Measurements from ENCODE around the gene KCNG2. TPM values are rescaled to one million over a fixed set of nuclear protein-coding genes. Genes with fewer than 3 reads are reported as not detected.
"Not testable (repeated sequence)": the region's sequence is repeated elsewhere in the genome, so short reads cannot be mapped to it uniquely, and the experiment has no call there.

KCNG2 gene
- total RNA-seq, 1 donor from 2014 or later = not detected

GRCh38 chr18:79868811-79869541, 71.2 kb downstream of the KCNG2 start:
- intact Hi-C loops (cut with micrococcal nuclease) = no loop called here

DNA sequence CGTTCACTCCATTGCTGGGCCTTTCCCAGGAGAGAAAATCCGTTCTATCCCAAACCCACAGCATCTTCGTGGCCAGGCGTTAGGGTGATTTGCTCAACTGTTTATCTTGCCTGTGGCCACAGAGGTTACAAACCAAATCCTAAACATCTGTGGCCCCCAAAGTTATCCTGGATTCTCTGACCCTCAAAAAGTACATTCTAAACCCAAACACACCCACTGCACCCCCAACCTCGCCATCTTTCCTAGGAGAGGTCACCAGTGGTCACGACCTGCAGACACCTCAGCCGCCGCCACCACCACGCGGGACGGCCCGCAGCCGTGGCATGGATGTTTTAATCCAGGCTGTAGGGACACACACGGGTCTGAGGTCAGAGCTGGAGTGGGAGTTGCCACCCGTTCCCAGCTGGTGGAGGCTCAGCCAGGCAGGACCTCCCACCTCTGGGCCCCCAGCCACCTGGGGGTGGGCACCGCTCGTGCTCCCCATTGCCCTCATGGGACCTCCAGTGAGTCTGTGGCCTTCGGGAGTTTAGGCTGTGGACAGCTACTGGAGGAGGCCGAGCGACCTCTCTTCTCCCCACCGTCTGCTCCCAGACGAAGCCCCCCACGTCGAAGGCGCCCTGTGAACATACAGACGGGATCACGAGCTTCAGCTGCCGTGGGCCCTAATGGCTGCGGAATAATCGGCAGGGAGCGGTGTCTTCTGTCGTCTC, 72.0 kb downstream of the KCNG2 start:
- intact Hi-C loops (cut with micrococcal nuclease) = no loop called here

GRCh38 chr18:79870301-79871025, 72.7 kb downstream of the KCNG2 start:
- intact Hi-C loops (cut with micrococcal nuclease) = no loop called here

DNA sequence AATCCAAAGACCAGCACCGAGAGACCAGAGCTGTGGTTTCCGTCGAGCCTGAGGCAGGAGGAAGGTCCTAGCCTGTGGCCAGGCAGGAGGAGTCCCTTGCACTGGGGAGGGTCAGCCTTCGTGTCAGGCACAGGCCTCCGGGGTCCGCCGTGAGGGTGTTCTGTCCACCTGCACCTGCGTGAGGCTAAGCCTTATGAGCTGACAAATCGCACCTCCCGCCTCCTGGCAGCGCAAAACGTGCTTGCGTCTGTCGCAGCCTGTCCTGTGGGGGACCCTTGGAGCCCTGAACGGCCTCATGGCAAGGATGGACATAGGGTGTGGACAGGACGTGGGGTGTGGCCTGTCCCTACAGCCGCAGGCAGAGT, 73.3 kb downstream of the KCNG2 start:
- intact Hi-C loops (cut with micrococcal nuclease) = no loop called here

DNA sequence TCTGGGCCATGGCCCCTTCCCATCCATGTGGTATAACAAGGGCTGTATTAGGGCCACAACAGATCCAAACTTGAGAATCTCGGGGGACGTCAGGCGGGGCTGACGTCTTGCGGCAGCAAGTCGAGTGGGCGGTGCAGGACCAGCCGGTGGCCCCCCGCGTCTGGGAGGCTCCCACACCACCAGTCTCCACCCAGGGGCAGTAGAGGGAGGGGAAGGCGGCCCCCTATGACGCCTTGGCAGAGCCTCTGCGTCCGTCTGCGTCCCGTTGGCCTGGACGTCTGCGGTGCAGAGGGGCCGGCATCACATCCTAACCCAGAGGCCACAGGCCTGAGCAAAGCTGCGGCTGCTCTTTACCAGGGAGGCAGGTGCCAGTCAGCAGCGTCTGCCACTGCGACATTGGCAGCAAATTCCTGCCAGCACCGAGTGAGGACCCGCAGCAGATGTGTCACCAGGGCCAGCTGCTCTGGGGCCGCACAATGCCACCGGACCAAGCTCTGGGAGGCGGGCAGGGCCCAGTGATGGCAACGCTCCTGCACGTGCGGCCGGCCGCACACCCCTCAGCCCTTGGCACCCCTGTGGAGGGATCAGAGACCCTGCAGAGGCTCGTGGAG, 73.8 kb downstream of the KCNG2 start:
- intact Hi-C loops (cut with micrococcal nuclease) = no loop called here

GRCh38 chr18:79872527-79873444, 75.0 kb downstream of the KCNG2 start:
- intact Hi-C loops (cut with micrococcal nuclease) = no loop called here

GRCh38 chr18:79873449-79874110, 75.8 kb downstream of the KCNG2 start:
- intact Hi-C loops (cut with micrococcal nuclease) = no loop called here

GRCh38 chr18:79874553-79875530, 77.1 kb downstream of the KCNG2 start:
- intact Hi-C loops (cut with micrococcal nuclease) = no loop called here

- intact Hi-C loops (cut with micrococcal nuclease) = no loop called here
Observed at GRCh38 chr18:79875531-79875919, 77.8 kb downstream of the KCNG2 start.

DNA sequence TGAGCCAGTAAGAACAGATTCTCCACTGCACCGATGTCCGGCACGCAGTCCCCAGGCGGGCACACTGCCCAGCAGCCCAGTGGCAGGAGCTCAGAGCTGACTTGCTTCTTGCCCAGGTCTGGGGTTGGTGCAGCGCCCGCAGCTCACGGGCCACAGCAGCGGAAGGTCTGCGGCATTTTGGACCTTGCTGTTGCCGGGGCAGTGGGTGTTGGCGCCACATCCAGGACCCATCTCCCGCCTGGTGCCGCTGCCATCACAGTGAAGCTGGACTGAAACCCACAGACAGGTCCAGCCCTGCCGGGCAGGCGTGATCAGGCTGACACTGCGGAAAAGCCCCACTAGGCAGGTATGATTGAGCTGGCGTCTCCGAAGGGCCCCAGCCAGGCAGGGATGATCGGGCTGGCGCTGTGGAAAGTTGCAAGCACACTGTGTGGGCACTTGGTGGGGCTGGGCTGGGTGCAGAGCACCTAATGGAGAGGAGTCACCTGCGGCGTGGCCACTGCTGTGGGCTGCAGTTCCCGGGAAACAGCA, 78.3 kb downstream of the KCNG2 start:
- intact Hi-C loops (cut with micrococcal nuclease) = no loop called here

- intact Hi-C loops (cut with micrococcal nuclease) = no loop called here
Observed at GRCh38 chr18:79876497-79876896, 78.8 kb downstream of the KCNG2 start.

- intact Hi-C loops (cut with micrococcal nuclease) = no loop called here
Observed at GRCh38 chr18:79877163-79878091, 79.7 kb downstream of the KCNG2 start.

GRCh38 chr18:79878246-79878645, 80.5 kb downstream of the KCNG2 start:
- intact Hi-C loops (cut with micrococcal nuclease) = not testable (repeated sequence)

DNA sequence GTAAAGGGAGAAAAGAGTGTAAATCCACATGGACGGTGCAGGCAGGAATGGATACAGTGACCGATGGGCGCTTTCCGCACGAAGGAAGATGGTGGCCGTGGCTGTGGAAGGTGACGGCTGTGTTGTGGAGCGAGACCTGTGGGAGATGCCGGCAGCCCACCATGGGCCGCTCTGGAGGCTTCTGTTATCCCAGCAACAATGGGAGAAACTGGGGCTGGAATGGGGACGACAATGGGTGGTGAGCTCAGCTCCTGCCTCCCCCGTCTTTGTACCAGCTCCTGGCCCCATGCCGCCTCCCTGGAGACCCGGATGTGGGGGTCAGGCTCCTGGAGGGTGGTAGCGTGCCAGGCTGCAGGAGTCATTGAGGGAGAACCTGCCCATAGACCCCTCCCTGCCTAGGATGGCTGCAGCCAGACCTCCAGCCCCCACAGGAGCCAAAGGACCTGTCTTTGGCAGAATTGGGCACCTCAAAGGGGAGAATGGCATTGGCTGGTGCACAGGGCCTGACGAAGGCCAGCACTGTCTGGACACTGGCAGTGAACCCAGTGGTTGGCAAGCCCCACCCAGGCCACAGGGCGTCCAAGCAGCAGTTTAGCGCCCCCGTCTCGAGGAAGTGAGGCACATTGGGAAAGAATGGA, 81.1 kb downstream of the KCNG2 start:
- intact Hi-C loops (cut with micrococcal nuclease) = no loop called here

- intact Hi-C loops (cut with micrococcal nuclease) = no loop called here
Observed at GRCh38 chr18:79879566-79879965, 81.8 kb downstream of the KCNG2 start.

- intact Hi-C loops (cut with micrococcal nuclease) = no loop called here
Observed at GRCh38 chr18:79881695-79882094, 84.0 kb downstream of the KCNG2 start.

GRCh38 chr18:79882522-79883241, 84.9 kb downstream of the KCNG2 start:
- intact Hi-C loops (cut with micrococcal nuclease) = no loop called here
